Peyer's patch (tissue), 4 donors: Measurements from ENCODE around the gene FXR2. TPM values are rescaled to one million over a fixed set of nuclear protein-coding genes. Genes with fewer than 3 reads are reported as not detected.

Source experiments
- DNase-seq, 3 donors: peaks; one replicate each; pipeline ENCODE4 v3.0.0-alpha.2; 2017 to 2019
- H3K27ac ChIP-seq, 4 donors: fragments of 200-600 bp; sonication (generic); one replicate each; pipeline ENCODE4 v1.5.1; 2016 to 2019
- H3K27me3 ChIP-seq, 2 donors: fragments of 200-600 bp; sonication (generic); one replicate each; pipeline ENCODE4 v1.5.1; 2019
- H3K36me3 ChIP-seq, 3 donors: fragments of 200-600 bp; sonication (generic); one replicate each; pipeline ENCODE4 v1.5.1; 2016 to 2019
- H3K4me1 ChIP-seq, 4 donors: fragments of 200-600 bp; sonication (generic); one replicate each; pipeline ENCODE4 v1.5.1; 2016 to 2019
- H3K4me3 ChIP-seq, 4 donors: fragments of 200-600 bp; sonication (generic); 1 replicate in 3 of 4; 2 replicates in 1 of 4; pipeline ENCODE4 v1.5.1; 2016 to 2019; ENCODE audit warnings: mild to moderate bottlenecking in 1 of 4
- H3K9me3 ChIP-seq, 4 donors: fragments of 200-600 bp; sonication (generic); one replicate each; pipeline ENCODE4 v1.5.1; 2016 to 2019; ENCODE audit warnings: mild to moderate bottlenecking in 1 of 4
- CTCF ChIP-seq, 6 experiments: fragments of 450-650 bp in 4 of 6; fragments of 200-600 bp in 2 of 6; sonication (generic) in 1 of 6; IDR thresholded peaks; one replicate each; pipeline ENCODE4 v1.5.1; 2017 to 2019; ENCODE audit warnings: antibody characterized with exemption in 6 of 6, mild to moderate bottlenecking in 3 of 6, moderate library complexity in 1 of 6
- POLR2A ChIP-seq, 2 donors: fragments of 450-650 bp; IDR thresholded peaks; one replicate each; pipeline ENCODE4 v1.5.1; 2017; ENCODE audit warnings: antibody characterized with exemption in 2 of 2, mild to moderate bottlenecking in 2 of 2, moderate library complexity in 2 of 2
- total RNA-seq, 4 donors: library from RNA; depleted of rRNA; stranded (reverse); fragments of >200 nt; gene quantifications; one replicate each; pipeline ENCODE4 v1.1.0, GENCODE V29; 2016

FXR2 gene
- total RNA-seq, 4 donors from 2014 or later, result 28.8 to 38.1 (median 30.4) TPM

- peaks cover 0 to 18% (median 0%) of the 10 kb centered on the region in 3 donors for H3K36me3 ChIP-seq
- peak; percentile 89 to 98 (median 96) for DNase-seq
- H3K27me3 ChIP-seq, result no peaks in the 10 kb centered on the region
- no peaks in the 10 kb centered on the region for H3K9me3 ChIP-seq
- H3K4me1 ChIP-seq, result peaks cover 10 to 57% (median 38%) of the 10 kb centered on the region in 4 donors
- H3K4me3 ChIP-seq, result peak within 1 kb of the TSS; percentile 52 to 75 (median 68)
- peak within 1 kb of the TSS; percentile 88 to 96 (median 92) for H3K27ac ChIP-seq
- no peak for TF ChIP-seq CTCF (IDR thresholded peaks at IDR 0.05)
- peak; percentile 33 to 71 for TF ChIP-seq POLR2A (IDR thresholded peaks at IDR 0.05)
These were observed 31.2 kb downstream of the FXR2 start, which contains the start of gene MPDU1 for GRCh38 chr17:7583253-7584109. MPDU1 (plus strand) TSS chr17:7583852; CDS start chr17:7583863, 11 bp downstream.

- no peak for TF ChIP-seq CTCF (IDR thresholded peaks at IDR 0.05)
- TF ChIP-seq POLR2A (IDR thresholded peaks at IDR 0.05), result no peak
- H3K36me3 ChIP-seq, result peaks cover 0 to 18% (median 0%) of the 10 kb centered on the region in 3 donors
- H3K9me3 ChIP-seq, result no peaks in the 10 kb centered on the region
- H3K4me1 ChIP-seq, result peaks cover 10 to 64% (median 38%) of the 10 kb centered on the region in 4 donors
- H3K27me3 ChIP-seq, result no peaks in the 10 kb centered on the region
- peak overlapping the region; percentile 88 to 96 (median 92) for H3K27ac ChIP-seq
- peak overlapping the region; percentile 52 to 75 (median 68) for H3K4me3 ChIP-seq
- DNase-seq, result no peak
These were observed 32.1 kb downstream of the FXR2 start for GRCh38 chr17:7582396-7583252.

GRCh38 chr17:7580604-7581575 lies 33.8 kb downstream of the FXR2 start:
- TF ChIP-seq POLR2A (IDR thresholded peaks at IDR 0.05), result no peak
- TF ChIP-seq CTCF (IDR thresholded peaks at IDR 0.05), result no peak
- peaks cover 10 to 80% (median 38%) of the 10 kb centered on the region in 4 donors for H3K4me1 ChIP-seq
- peaks cover 0 to 30% (median 0%) of the 10 kb centered on the region in 3 donors for H3K36me3 ChIP-seq

GRCh38 chr17:7579834-7580603 lies 34.7 kb downstream of the FXR2 start:
- Histone ChIP-seq H3K27me3 (no peaks in the 10 kb centered on the region), H3K27ac (peak overlapping the region; percentile 83 to 93 (median 90)), H3K4me3 (peak overlapping the region in 3 of 4 donors; percentile 24 to 54 (median 48)), H3K9me3 (no peaks in the 10 kb centered on the region), H3K36me3 (peaks cover 0 to 39% (median 0%) of the 10 kb centered on the region in 3 donors), H3K4me1 (peaks cover 10 to 86% (median 40%) of the 10 kb centered on the region in 4 donors)
- no peak for DNase-seq
- TF ChIP-seq CTCF (IDR thresholded peaks at IDR 0.05) (no peak), POLR2A (IDR thresholded peaks at IDR 0.05) (no peak)

More at GRCh38 chr17:7580604-7581575, 33.8 kb downstream of the FXR2 start:
- Histone ChIP-seq H3K27me3 (no peaks in the 10 kb centered on the region), H3K27ac (peak overlapping the region; percentile 83 to 93 (median 90)), H3K9me3 (no peaks in the 10 kb centered on the region), H3K4me3 (peak overlapping the region in 2 of 4 donors; percentile 48 to 54)
- no peak for DNase-seq
